Measurements from ENCODE around the gene MTNR1A.

MTNR1A gene

GRCh38 chr4:186561748-186562147 is 6.4 kb upstream of the MTNR1A start:
- TF ChIP-seq CTCF (conservative IDR thresholded peaks at IDR 0.05) = no peak
- H3K27ac ChIP-seq = no peak overlapping the region

GRCh38 chr4:186560647-186561046 is 5.3 kb upstream of the MTNR1A start:
- TF ChIP-seq CTCF (conservative IDR thresholded peaks at IDR 0.05) = no peak
- H3K27ac ChIP-seq = no peak overlapping the region

- H3K27ac ChIP-seq = no peak overlapping the region
- TF ChIP-seq CTCF (conservative IDR thresholded peaks at IDR 0.05) = no peak
These were observed 2.1 kb upstream of the MTNR1A start for GRCh38 chr4:186557486-186557885.

GRCh38 chr4:186557061-186557460 is 1.7 kb upstream of the MTNR1A start:
- no peak for TF ChIP-seq CTCF (conservative IDR thresholded peaks at IDR 0.05)

GRCh38 chr4:186554539-186554913 is 841 bp downstream of the MTNR1A start:
- peak; percentile 34; the same call in 1 of the 2 replicates for TF ChIP-seq CTCF (conservative IDR thresholded peaks at IDR 0.05)

More at GRCh38 chr4:186557061-186557460, 1.7 kb upstream of the MTNR1A start:
- no peak overlapping the region for H3K27ac ChIP-seq

GRCh38 chr4:186553717-186554116 is 1.6 kb downstream of the MTNR1A start:
- H3K27ac ChIP-seq = no peak overlapping the region
- TF ChIP-seq CTCF (conservative IDR thresholded peaks at IDR 0.05) = peak; percentile 22; the same call in 1 of the 2 replicates

More at GRCh38 chr4:186554539-186554913, 841 bp downstream of the MTNR1A start:
- H3K27ac ChIP-seq = no peak overlapping the region

- TF ChIP-seq CTCF (conservative IDR thresholded peaks at IDR 0.05) = no peak
- no peak overlapping the region for H3K27ac ChIP-seq
These were observed 3.5 kb downstream of the MTNR1A start for GRCh38 chr4:186551849-186552248.

Measured in VCaP (cell line).